Kidney tubule cell (primary cell): ENCODE results near the gene GTF2H2.
"Not testable (repeated sequence)": the region's sequence is repeated elsewhere in the genome, so short reads cannot be mapped to it uniquely, and the experiment has no call there.

Experiments used
- DNase-seq: peaks from one replicate; pipeline ENCODE4 v3.0.0-alpha.2; 2018; ENCODE audit warnings: low spot score

GTF2H2 gene

DNA sequence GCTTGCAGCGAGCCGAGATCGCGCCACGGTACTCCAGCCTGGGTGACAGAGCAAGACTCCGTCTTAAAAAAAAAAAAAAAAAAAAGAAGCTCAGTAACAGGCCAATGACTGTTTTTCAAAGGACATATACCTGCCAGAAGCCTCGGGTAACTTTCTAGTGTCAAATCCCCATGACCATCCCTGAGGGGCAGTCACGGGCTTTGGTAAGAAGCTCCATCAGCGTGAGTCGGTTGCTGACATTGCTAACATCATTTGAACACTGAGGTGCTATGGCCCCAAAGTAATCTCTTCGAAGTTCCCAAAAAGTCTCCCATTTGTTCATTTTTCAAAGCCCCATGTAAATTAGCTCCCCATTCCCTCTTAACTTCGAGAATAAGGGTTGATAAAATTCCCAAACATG lies 53.9 kb downstream of the GTF2H2 start:
- DNase-seq, result peak; percentile 1

DNA sequence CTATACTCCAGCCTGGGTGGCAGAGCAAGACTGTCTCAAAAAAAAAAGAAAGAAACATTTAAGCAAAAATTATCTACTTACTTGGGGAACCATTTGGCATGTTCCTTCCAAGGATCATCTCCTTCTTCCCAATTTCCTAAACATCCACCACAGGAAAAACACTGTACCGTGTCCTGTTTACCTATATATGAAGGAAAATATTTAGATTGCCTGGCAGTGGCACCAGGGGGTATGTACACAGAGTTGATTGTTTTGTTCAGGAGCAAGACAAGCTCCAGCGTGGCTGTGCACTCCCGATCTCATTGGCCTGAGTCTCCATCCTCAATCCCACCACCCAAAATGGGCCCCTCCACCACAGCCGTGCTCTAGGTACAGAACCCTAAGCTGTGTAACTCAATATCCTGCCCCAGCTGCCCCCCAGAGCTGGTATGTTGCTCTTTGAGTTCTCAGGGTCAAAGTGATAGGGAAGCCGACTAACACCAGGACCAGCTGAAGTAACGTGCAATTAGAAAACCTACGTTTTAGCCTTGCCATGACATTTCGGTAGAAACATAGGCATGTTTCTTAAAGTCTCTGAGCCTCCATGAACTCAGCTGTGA lies 56.2 kb downstream of the GTF2H2 start:
- peak; percentile 0 for DNase-seq

DNA sequence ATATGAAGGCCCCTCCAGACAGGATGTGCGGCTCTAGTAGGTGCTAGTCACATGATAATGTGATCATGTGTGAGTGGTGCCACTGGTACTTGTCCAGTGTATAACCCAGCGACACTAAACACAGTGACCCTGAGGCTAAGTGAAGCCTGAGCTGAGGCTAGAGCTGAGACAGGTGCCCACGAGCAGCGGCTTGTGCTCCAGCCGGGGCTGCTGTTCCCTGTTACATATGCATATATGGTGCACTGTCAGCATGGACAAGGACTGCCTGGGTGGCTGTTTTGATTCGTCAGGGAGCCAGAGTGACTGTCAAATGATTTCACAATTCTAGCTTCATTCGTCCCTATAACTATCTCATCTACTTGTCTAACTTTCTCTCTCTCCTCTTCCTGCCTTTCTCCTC lies 60.5 kb downstream of the GTF2H2 start:
- DNase-seq, result not testable (repeated sequence)
